Measurements from ENCODE around the gene SPATC1L. TPM values are rescaled to one million over a fixed set of nuclear protein-coding genes. Genes with fewer than 3 reads are reported as not detected.

The SPATC1L gene
- total RNA-seq, 2 experiments from 2014 or later, result 23.2 to 24.2 TPM

GRCh38 chr21:46160907-46161632 is 23.2 kb downstream of the SPATC1L start:
- H3K36me3 Mint-ChIP-seq (ENCODE audit: low read depth), result peaks cover 3% of the 10 kb centered on the region
- H3K9me3 Mint-ChIP-seq, result no peaks in the 10 kb centered on the region
- ChIA-PET POLR2A (no interaction called here), CTCF (no interaction called here)
- DNase-seq (no peak), ATAC-seq (no peak)
- H3K4me3 Mint-ChIP-seq, result no peak overlapping the region
- TF ChIP-seq, protein P1, sequence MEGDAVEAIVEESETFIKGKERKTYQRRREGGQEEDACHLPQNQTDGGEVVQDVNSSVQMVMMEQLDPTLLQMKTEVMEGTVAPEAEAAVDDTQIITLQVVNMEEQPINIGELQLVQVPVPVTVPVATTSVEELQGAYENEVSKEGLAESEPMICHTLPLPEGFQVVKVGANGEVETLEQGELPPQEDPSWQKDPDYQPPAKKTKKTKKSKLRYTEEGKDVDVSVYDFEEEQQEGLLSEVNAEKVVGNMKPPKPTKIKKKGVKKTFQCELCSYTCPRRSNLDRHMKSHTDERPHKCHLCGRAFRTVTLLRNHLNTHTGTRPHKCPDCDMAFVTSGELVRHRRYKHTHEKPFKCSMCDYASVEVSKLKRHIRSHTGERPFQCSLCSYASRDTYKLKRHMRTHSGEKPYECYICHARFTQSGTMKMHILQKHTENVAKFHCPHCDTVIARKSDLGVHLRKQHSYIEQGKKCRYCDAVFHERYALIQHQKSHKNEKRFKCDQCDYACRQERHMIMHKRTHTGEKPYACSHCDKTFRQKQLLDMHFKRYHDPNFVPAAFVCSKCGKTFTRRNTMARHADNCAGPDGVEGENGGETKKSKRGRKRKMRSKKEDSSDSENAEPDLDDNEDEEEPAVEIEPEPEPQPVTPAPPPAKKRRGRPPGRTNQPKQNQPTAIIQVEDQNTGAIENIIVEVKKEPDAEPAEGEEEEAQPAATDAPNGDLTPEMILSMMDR (IDR thresholded peaks at IDR 0.05), result no peak
- no peaks in the 10 kb centered on the region for H3K27me3 Mint-ChIP-seq
- intact Hi-C loops (cut with micrococcal nuclease), result no loop called here
- H3K27ac Mint-ChIP-seq, result no peak overlapping the region
- H3K4me1 Mint-ChIP-seq (ENCODE audit: low read depth), result no peaks in the 10 kb centered on the region

GRCh38 chr21:46160657-46160906 is 23.7 kb downstream of the SPATC1L start:
- ATAC-seq (no peak), DNase-seq (no peak)
- no peaks in the 10 kb centered on the region for H3K27me3 Mint-ChIP-seq
- ChIA-PET CTCF (no interaction called here), POLR2A (interaction anchor here (0.7 kb wide), 1 partner anchor 36 kb away, joined by 3 read pairs; no protein-coding TSS in a partner anchor)
- no peaks in the 10 kb centered on the region for H3K9me3 Mint-ChIP-seq
- no peak overlapping the region for H3K27ac Mint-ChIP-seq
- peaks cover 3% of the 10 kb centered on the region for H3K36me3 Mint-ChIP-seq (ENCODE audit: low read depth)
- intact Hi-C loops (cut with micrococcal nuclease), result no loop called here
- H3K4me1 Mint-ChIP-seq (ENCODE audit: low read depth), result no peaks in the 10 kb centered on the region
- no peak overlapping the region for H3K4me3 Mint-ChIP-seq
- TF ChIP-seq, protein P1 (IDR thresholded peaks at IDR 0.05), result no peak

- CTCF ChIA-PET, result no interaction called here
- Mint-ChIP-seq H3K4me3 (no peak overlapping the region), H3K27me3 (no peaks in the 10 kb centered on the region), H3K27ac (no peak overlapping the region), H3K4me1 (ENCODE audit: low read depth) (no peaks in the 10 kb centered on the region), H3K36me3 (ENCODE audit: low read depth) (peaks cover 3% of the 10 kb centered on the region), H3K9me3 (no peaks in the 10 kb centered on the region)
- intact Hi-C loops (cut with micrococcal nuclease), result no loop called here
- ATAC-seq (peak; percentile 17), DNase-seq (no peak)
- TF ChIP-seq, protein P1 (IDR thresholded peaks at IDR 0.05), result no peak
- POLR2A ChIA-PET, result interaction anchor here (0.7 kb wide), 1 partner anchor 36 kb away, joined by 3 read pairs; no protein-coding TSS in a partner anchor
These were observed 24.2 kb downstream of the SPATC1L start for GRCh38 chr21:46159841-46160656.

- Mint-ChIP-seq H3K9me3 (no peaks in the 10 kb centered on the region), H3K4me1 (ENCODE audit: low read depth) (no peaks in the 10 kb centered on the region), H3K27ac (no peak overlapping the region), H3K27me3 (no peaks in the 10 kb centered on the region), H3K4me3 (no peak overlapping the region), H3K36me3 (ENCODE audit: low read depth) (peaks cover 3% of the 10 kb centered on the region)
- TF ChIP-seq, protein P1 (IDR thresholded peaks at IDR 0.05), result no peak
- DNase-seq (no peak), ATAC-seq (no peak)
- ChIA-PET POLR2A (no interaction called here), CTCF (interaction anchor here (1.1 kb wide), 1 partner anchor 16 kb away, joined by 3 read pairs; no protein-coding TSS in a partner anchor)
- intact Hi-C loops (cut with micrococcal nuclease), result no loop called here
These were observed 24.9 kb downstream of the SPATC1L start for GRCh38 chr21:46159390-46159789.

Data from activated CD8-positive, alpha-beta T cell treated with anti-CD3 and anti-CD28 coated beads for 36 hours (primary cell).